Activated T-cell treated with anti-CD3 and anti-CD28 coated beads, Interleukin-2, amount 50 U/mL, for 72 hours (primary cell): ENCODE measurements around the gene TNS3. TPM values are rescaled to one million over a fixed set of nuclear protein-coding genes. Genes with fewer than 3 reads are reported as not detected.

Experiments used
- ATAC-seq, 2 donors: fragments of 150-1000 bp; cut with Tn5 transposase; replicated peaks in 1 of 2; 2 replicates each; pipeline ENCODE4 v1.10.0; 2021; ENCODE audit warnings: moderate library complexity in 2 of 2, mild to moderate bottlenecking in 1 of 2
- DNase-seq, 2 donors: peaks; one replicate each; pipeline ENCODE4 v3.0.0; 2021 to 2022; ENCODE audit warnings: mixed read lengths in 1 of 2
- H3K27ac Mint-ChIP-seq: one replicate; pipeline ENCODE4 v1.8.0; 2022; ENCODE audit warnings: mild to moderate bottlenecking, moderate library complexity, mixed read lengths
- H3K27me3 Mint-ChIP-seq: one replicate; pipeline ENCODE4 v1.8.0; 2022; ENCODE audit warnings: low read depth, mixed read lengths
- H3K36me3 Mint-ChIP-seq, 2 donors: one replicate each; pipeline ENCODE4 v1.8.0; 2022; ENCODE audit warnings: mixed read lengths in 2 of 2, mild to moderate bottlenecking in 1 of 2; ENCODE audit not compliant: insufficient read depth in 2 of 2
- H3K4me1 Mint-ChIP-seq: one replicate; pipeline ENCODE4 v1.8.0; 2022; ENCODE audit warnings: low read depth, mixed read lengths
- H3K4me3 Mint-ChIP-seq, 2 donors: one replicate each; pipeline ENCODE4 v1.8.0; 2022; ENCODE audit warnings: mild to moderate bottlenecking in 2 of 2, mixed read lengths in 2 of 2, moderate library complexity in 2 of 2
- H3K9me3 Mint-ChIP-seq, 2 donors: one replicate each; pipeline ENCODE4 v1.8.0; 2022; ENCODE audit warnings: mixed read lengths in 2 of 2
- total RNA-seq, 2 donors: library from RNA; stranded (reverse); gene quantifications; one replicate each; pipeline ENCODE4 v1.2.3, GENCODE V29; 2022

TNS3 gene
- total RNA-seq, 2 donors from 2014 or later: 0.29 to 1.2 TPM

GRCh38 chr7:47383072-47383471 is 198.8 kb downstream of the TNS3 start:
- no peaks in the 10 kb centered on the region for H3K36me3 Mint-ChIP-seq
- no peak overlapping the region for H3K4me3 Mint-ChIP-seq
- ATAC-seq (no peak), DNase-seq (no peak)
- H3K27ac Mint-ChIP-seq: no peak overlapping the region
- peaks cover 43% of the 10 kb centered on the region for H3K27me3 Mint-ChIP-seq
- H3K4me1 Mint-ChIP-seq: no peaks in the 10 kb centered on the region
- H3K9me3 Mint-ChIP-seq: no peaks in the 10 kb centered on the region

GRCh38 chr7:47382200-47382599 is 199.7 kb downstream of the TNS3 start:
- Mint-ChIP-seq H3K4me1 (no peaks in the 10 kb centered on the region), H3K9me3 (no peaks in the 10 kb centered on the region), H3K4me3 (no peak overlapping the region), H3K27ac (no peak overlapping the region), H3K36me3 (no peaks in the 10 kb centered on the region), H3K27me3 (peaks cover 43% of the 10 kb centered on the region)
- DNase-seq: no peak
- ATAC-seq: no peak

- Mint-ChIP-seq H3K4me3 (no peak overlapping the region), H3K9me3 (no peaks in the 10 kb centered on the region), H3K27me3 (peaks cover 37% of the 10 kb centered on the region), H3K27ac (no peak overlapping the region), H3K36me3 (no peaks in the 10 kb centered on the region), H3K4me1 (no peaks in the 10 kb centered on the region)
- ATAC-seq (no peak), DNase-seq (no peak)
Observed at GRCh38 chr7:47381134-47381495, 200.8 kb downstream of the TNS3 start.

- no peaks in the 10 kb centered on the region for H3K4me1 Mint-ChIP-seq
- ATAC-seq (no peak), DNase-seq (no peak)
- H3K27me3 Mint-ChIP-seq: peaks cover 32% of the 10 kb centered on the region
- no peaks in the 10 kb centered on the region for H3K36me3 Mint-ChIP-seq
- H3K4me3 Mint-ChIP-seq: no peak overlapping the region
- H3K27ac Mint-ChIP-seq: no peak overlapping the region
- no peaks in the 10 kb centered on the region for H3K9me3 Mint-ChIP-seq
Observed at GRCh38 chr7:47380325-47381133, 201.4 kb downstream of the TNS3 start.

GRCh38 chr7:47379629-47380324 is 202.1 kb downstream of the TNS3 start:
- peaks cover 25% of the 10 kb centered on the region for H3K27me3 Mint-ChIP-seq
- no peak overlapping the region for H3K4me3 Mint-ChIP-seq
- H3K9me3 Mint-ChIP-seq: no peaks in the 10 kb centered on the region
- H3K27ac Mint-ChIP-seq: no peak overlapping the region
- H3K4me1 Mint-ChIP-seq: no peaks in the 10 kb centered on the region
- no peaks in the 10 kb centered on the region for H3K36me3 Mint-ChIP-seq
- ATAC-seq (no peak), DNase-seq (no peak)

GRCh38 chr7:47378728-47379395 is 203.0 kb downstream of the TNS3 start:
- no peak for DNase-seq
- Mint-ChIP-seq H3K36me3 (no peaks in the 10 kb centered on the region), H3K27me3 (peaks cover 23% of the 10 kb centered on the region), H3K9me3 (no peaks in the 10 kb centered on the region), H3K4me3 (no peak overlapping the region), H3K4me1 (no peaks in the 10 kb centered on the region), H3K27ac (no peak overlapping the region)
- no peak for ATAC-seq

GRCh38 chr7:47377741-47378140 is 204.2 kb downstream of the TNS3 start:
- H3K9me3 Mint-ChIP-seq: no peaks in the 10 kb centered on the region
- peaks cover 20% of the 10 kb centered on the region for H3K27me3 Mint-ChIP-seq
- no peaks in the 10 kb centered on the region for H3K36me3 Mint-ChIP-seq
- ATAC-seq: no peak
- no peak overlapping the region for H3K27ac Mint-ChIP-seq
- DNase-seq: no peak
- H3K4me3 Mint-ChIP-seq: no peak overlapping the region
- no peaks in the 10 kb centered on the region for H3K4me1 Mint-ChIP-seq

- no peaks in the 10 kb centered on the region for H3K36me3 Mint-ChIP-seq
- H3K4me3 Mint-ChIP-seq: no peak overlapping the region
- no peak overlapping the region for H3K27ac Mint-ChIP-seq
- no peak for DNase-seq
- no peaks in the 10 kb centered on the region for H3K4me1 Mint-ChIP-seq
- no peak for ATAC-seq
- no peaks in the 10 kb centered on the region for H3K9me3 Mint-ChIP-seq
- H3K27me3 Mint-ChIP-seq: peaks cover 19% of the 10 kb centered on the region
Observed at GRCh38 chr7:47376991-47377616, 204.8 kb downstream of the TNS3 start.

- Mint-ChIP-seq H3K4me1 (no peaks in the 10 kb centered on the region), H3K27me3 (peaks cover 9% of the 10 kb centered on the region), H3K9me3 (no peaks in the 10 kb centered on the region), H3K36me3 (no peaks in the 10 kb centered on the region), H3K27ac (no peak overlapping the region), H3K4me3 (no peak overlapping the region)
- DNase-seq (no peak), ATAC-seq (no peak)
Observed at GRCh38 chr7:47375121-47375938, 206.6 kb downstream of the TNS3 start.

- Mint-ChIP-seq H3K36me3 (no peaks in the 10 kb centered on the region), H3K4me1 (no peaks in the 10 kb centered on the region), H3K27me3 (peaks cover 8% of the 10 kb centered on the region), H3K27ac (no peak overlapping the region), H3K9me3 (no peaks in the 10 kb centered on the region), H3K4me3 (no peak overlapping the region)
- no peak for ATAC-seq
- DNase-seq: no peak
Observed at GRCh38 chr7:47374538-47374937, 207.4 kb downstream of the TNS3 start.

- H3K27me3 Mint-ChIP-seq: peaks cover 11% of the 10 kb centered on the region
Observed at GRCh38 chr7:47373871-47374451, 207.9 kb downstream of the TNS3 start.

GRCh38 chr7:47371733-47372368 is 210.1 kb downstream of the TNS3 start:
- no peaks in the 10 kb centered on the region for H3K9me3 Mint-ChIP-seq
- H3K4me1 Mint-ChIP-seq: no peaks in the 10 kb centered on the region
- no peak for ATAC-seq
- no peak for DNase-seq
- no peaks in the 10 kb centered on the region for H3K36me3 Mint-ChIP-seq
- H3K27me3 Mint-ChIP-seq: peaks cover 11% of the 10 kb centered on the region
- no peak overlapping the region for H3K4me3 Mint-ChIP-seq
- no peak overlapping the region for H3K27ac Mint-ChIP-seq

More at GRCh38 chr7:47373871-47374451, 207.9 kb downstream of the TNS3 start:
- H3K36me3 Mint-ChIP-seq: no peaks in the 10 kb centered on the region
- no peak overlapping the region for H3K27ac Mint-ChIP-seq
- no peak overlapping the region for H3K4me3 Mint-ChIP-seq
- H3K4me1 Mint-ChIP-seq: no peaks in the 10 kb centered on the region
- no peaks in the 10 kb centered on the region for H3K9me3 Mint-ChIP-seq
- ATAC-seq: no peak
- DNase-seq: no peak
